WERI-Rb-1 (cell line): ENCODE results near the gene FAM200B.

Source experiments
- DNase-seq: peaks from one replicate; pipeline ENCODE4 v3.0.0-alpha.2; 2020
- H3K27ac ChIP-seq: fragments of 250-450 bp; sonication (Bioruptor Pico); 2 replicates; pipeline ENCODE4 v1.5.1; 2020; ENCODE audit warnings: mild to moderate bottlenecking, moderate library complexity
- H3K27me3 ChIP-seq: fragments of 250-450 bp; sonication (Bioruptor Pico); 2 replicates; pipeline ENCODE4 v1.5.1; 2021; ENCODE audit warnings: mild to moderate bottlenecking, low read depth, moderate library complexity; ENCODE audit not compliant: insufficient read depth, severe bottlenecking
- H3K36me3 ChIP-seq: fragments of 250-450 bp; sonication (Bioruptor Pico); 2 replicates; pipeline ENCODE4 v1.5.1; 2020; ENCODE audit warnings: mild to moderate bottlenecking, moderate library complexity
- H3K4me3 ChIP-seq: 2 replicates; pipeline ENCODE4 v1.5.1; 2011; ENCODE audit warnings: low read depth, mild to moderate bottlenecking, control low read depth, low read length
- H3K9me3 ChIP-seq: fragments of 250-450 bp; sonication (Bioruptor Pico); 2 replicates; pipeline ENCODE4 v1.5.1; 2021; ENCODE audit warnings: mild to moderate bottlenecking, moderate library complexity; ENCODE audit not compliant: severe bottlenecking
- CTCF ChIP-seq: IDR thresholded peaks from 2 replicates; pipeline ENCODE4 v1.5.1; 2011; ENCODE audit warnings: low read depth, mild to moderate bottlenecking, control low read depth, inconsistent platforms, low read length

Gene FAM200B

GRCh38 chr4:15676039-15676438 lies 5.6 kb upstream of the FAM200B start:
- no peak for DNase-seq
- H3K4me3 ChIP-seq: no peak overlapping the region
- TF ChIP-seq CTCF: no peak
- H3K27ac ChIP-seq: no peak overlapping the region
- no peaks in the 10 kb centered on the region for H3K9me3 ChIP-seq
- no peaks in the 10 kb centered on the region for H3K27me3 ChIP-seq
- peaks cover 4% of the 10 kb centered on the region for H3K36me3 ChIP-seq

- Histone ChIP-seq H3K9me3 (no peaks in the 10 kb centered on the region), H3K27ac (no peak overlapping the region), H3K4me3 (no peak overlapping the region), H3K36me3 (peaks cover 4% of the 10 kb centered on the region), H3K27me3 (no peaks in the 10 kb centered on the region)
- no peak for DNase-seq
- no peak for TF ChIP-seq CTCF
Observed at GRCh38 chr4:15676899-15677298, 4.7 kb upstream of the FAM200B start.

- no peak for TF ChIP-seq CTCF
- Histone ChIP-seq H3K27me3 (no peaks in the 10 kb centered on the region), H3K27ac (no peak overlapping the region), H3K36me3 (no peaks in the 10 kb centered on the region; the same call in none of the 2 replicates), H3K4me3 (no peak overlapping the region), H3K9me3 (no peaks in the 10 kb centered on the region)
- no peak for DNase-seq
Observed at GRCh38 chr4:15677507-15677988, 4.1 kb upstream of the FAM200B start.

GRCh38 chr4:15681067-15681371 lies 608 bp upstream of the FAM200B start:
- no peaks in the 10 kb centered on the region for H3K9me3 ChIP-seq
- peaks cover 8% of the 10 kb centered on the region for H3K36me3 ChIP-seq
- no peaks in the 10 kb centered on the region for H3K27me3 ChIP-seq
- H3K27ac ChIP-seq: peak overlapping the region; percentile 93
- TF ChIP-seq CTCF: no peak
- DNase-seq: no peak
- H3K4me3 ChIP-seq: peak overlapping the region; percentile 79

- Histone ChIP-seq H3K27me3 (no peaks in the 10 kb centered on the region), H3K4me3 (peak overlapping the region; percentile 79), H3K9me3 (no peaks in the 10 kb centered on the region), H3K36me3 (peaks cover 22% of the 10 kb centered on the region), H3K27ac (peak overlapping the region; percentile 93)
- TF ChIP-seq CTCF: no peak
- DNase-seq: no peak
Observed at GRCh38 chr4:15682242-15683142, 865 bp downstream of the FAM200B start.
